Activated naive CD4-positive, alpha-beta T cell treated with anti-CD3 and anti-CD28 coated beads, Interleukin-2, amount 50 U/mL, for 16 hours (primary cell): ENCODE data around the gene ABLIM1.

ENCODE experiments used
- DNase-seq: peaks from one replicate; pipeline ENCODE4 v3.0.0-alpha.2; 2020

ABLIM1 gene

GRCh38 chr10:114618722-114619121 is 39.4 kb downstream of the ABLIM1 start:
- no peak for DNase-seq

- no peak for DNase-seq
Measured at GRCh38 chr10:114616516-114616915, 41.6 kb downstream of the ABLIM1 start.

GRCh38 chr10:114616103-114616502 is 42.0 kb downstream of the ABLIM1 start:
- DNase-seq: no peak

GRCh38 chr10:114615600-114616007 is 42.5 kb downstream of the ABLIM1 start:
- DNase-seq: no peak

GRCh38 chr10:114613237-114613979 is 44.7 kb downstream of the ABLIM1 start:
- DNase-seq: no peak

- DNase-seq: no peak
Measured at GRCh38 chr10:114611617-114612016, 46.5 kb downstream of the ABLIM1 start.

- DNase-seq: no peak
Measured at GRCh38 chr10:114609518-114610426, 48.3 kb downstream of the ABLIM1 start.

- DNase-seq: no peak
Measured at GRCh38 chr10:114607358-114607998, 50.6 kb downstream of the ABLIM1 start.

- DNase-seq: no peak
Measured at GRCh38 chr10:114605155-114605797, 52.8 kb downstream of the ABLIM1 start.

- DNase-seq: no peak
Measured at GRCh38 chr10:114604357-114605130, 53.5 kb downstream of the ABLIM1 start.

GRCh38 chr10:114603948-114604347 is 54.1 kb downstream of the ABLIM1 start:
- no peak for DNase-seq

- no peak for DNase-seq
Measured at GRCh38 chr10:114603303-114603702, 54.8 kb downstream of the ABLIM1 start.

GRCh38 chr10:114600057-114600456 is 58.0 kb downstream of the ABLIM1 start:
- no peak for DNase-seq

GRCh38 chr10:114596793-114597192 is 61.3 kb downstream of the ABLIM1 start:
- no peak for DNase-seq

GRCh38 chr10:114593816-114594468 is 64.1 kb downstream of the ABLIM1 start:
- DNase-seq: no peak

- DNase-seq: no peak
Measured at GRCh38 chr10:114593240-114593792, 64.8 kb downstream of the ABLIM1 start.

GRCh38 chr10:114590993-114591392 is 67.1 kb downstream of the ABLIM1 start:
- no peak for DNase-seq

- no peak for DNase-seq
Measured at GRCh38 chr10:114584419-114584818, 73.7 kb downstream of the ABLIM1 start.

GRCh38 chr10:114581071-114581470 is 77.0 kb downstream of the ABLIM1 start:
- DNase-seq: no peak

- no peak for DNase-seq
Measured at GRCh38 chr10:114577133-114577532, 80.9 kb downstream of the ABLIM1 start.

- DNase-seq: no peak
Measured at GRCh38 chr10:114576716-114577115, 81.4 kb downstream of the ABLIM1 start.
